Liver (tissue), 9 donors: ENCODE data around the gene JAM2. TPM values are rescaled to one million over a fixed set of nuclear protein-coding genes. Genes with fewer than 3 reads are reported as not detected.

Experiments used
- DNase-seq: peaks from one replicate; pipeline ENCODE4 v3.0.0-alpha.2; 2017; ENCODE audit warnings: low spot score
- H3K27ac ChIP-seq, 2 donors: one replicate each; pipeline ENCODE4 v1.7.0; 2013; ENCODE audit warnings: inconsistent platforms in 2 of 2, low read length in 2 of 2, control low read depth in 1 of 2, low read depth in 1 of 2, mild to moderate bottlenecking in 1 of 2
- H3K27me3 ChIP-seq, 4 donors: one replicate each; pipeline versions ENCODE4 v1.6.1 to v1.7.0; 2013; ENCODE audit warnings: low read length in 3 of 4, inconsistent platforms in 1 of 4, mild to moderate bottlenecking in 1 of 4, moderate library complexity in 1 of 4; ENCODE audit not compliant: control insufficient read depth in 4 of 4, insufficient read depth in 4 of 4
- H3K36me3 ChIP-seq, 4 donors: one replicate each; pipeline versions ENCODE4 v1.6.1 to v1.7.0; 2013; ENCODE audit warnings: low read length in 3 of 4, mild to moderate bottlenecking in 3 of 4, low read depth in 1 of 4, moderate library complexity in 1 of 4; ENCODE audit not compliant: control insufficient read depth in 4 of 4, insufficient read depth in 3 of 4
- H3K4me1 ChIP-seq, 4 donors: one replicate each; pipeline versions ENCODE4 v1.6.1 to v1.7.0; 2013; ENCODE audit warnings: low read length in 3 of 4, mild to moderate bottlenecking in 3 of 4, moderate library complexity in 1 of 4; ENCODE audit not compliant: control insufficient read depth in 4 of 4, insufficient read depth in 4 of 4
- H3K4me3 ChIP-seq, 3 donors: one replicate each; pipeline versions ENCODE4 v1.6.1 to v1.7.0; 2013; ENCODE audit warnings: low read length in 3 of 3, control low read depth in 1 of 3, low read depth in 1 of 3, mild to moderate bottlenecking in 1 of 3
- H3K9ac ChIP-seq, 2 donors: one replicate each; pipeline ENCODE4 v1.7.0; 2013; ENCODE audit warnings: low read length in 2 of 2, mild to moderate bottlenecking in 2 of 2, moderate library complexity in 2 of 2, control low read depth in 1 of 2, low read depth in 1 of 2
- H3K9me3 ChIP-seq, 4 donors: one replicate each; pipeline versions ENCODE4 v1.6.1 to v1.7.0; 2013; ENCODE audit warnings: low read length in 3 of 4; ENCODE audit not compliant: control insufficient read depth in 4 of 4
- ATF3 ChIP-seq: IDR thresholded peaks from 2 replicates; pipeline ENCODE4 v1.6.1; 2016; ENCODE audit warnings: antibody characterized with exemption
- CTCF ChIP-seq: fragments of 150-350 bp; IDR thresholded peaks from 2 replicates; pipeline ENCODE4 v1.5.1; 2017; ENCODE audit warnings: improper control_type of control experiment, low read depth, low read length; ENCODE audit not compliant: missing input control
- EGR1 ChIP-seq, 2 donors: IDR thresholded peaks; 2 replicates each; pipeline ENCODE4 v1.6.1; 2016 to 2018; ENCODE audit warnings: antibody characterized with exemption in 2 of 2, low read depth in 2 of 2
- FOXA1 ChIP-seq: IDR thresholded peaks from 2 replicates; pipeline ENCODE4 v1.6.1; 2016; ENCODE audit warnings: antibody characterized with exemption
- FOXA2 ChIP-seq: IDR thresholded peaks from 2 replicates; pipeline ENCODE4 v1.6.1; 2016; ENCODE audit warnings: antibody characterized with exemption
- GABPA ChIP-seq, 2 donors: IDR thresholded peaks in 1 of 2; conservative IDR thresholded peaks in 1 of 2; 2 replicates each; pipeline ENCODE4 v1.6.1; 2016; ENCODE audit warnings: antibody characterized with exemption in 2 of 2, mild to moderate bottlenecking in 1 of 2, moderate library complexity in 1 of 2
- HNF4A ChIP-seq, 2 donors: conservative IDR thresholded peaks; 2 replicates each; pipeline ENCODE4 v1.6.1; 2016; ENCODE audit warnings: antibody characterized with exemption in 2 of 2, mild to moderate bottlenecking in 2 of 2
- HNF4G ChIP-seq: IDR thresholded peaks from 2 replicates; pipeline ENCODE4 v1.6.1; 2016; ENCODE audit warnings: antibody characterized with exemption
- JUND ChIP-seq, 2 donors: IDR thresholded peaks; 2 replicates each; pipeline ENCODE4 v1.6.1; 2016; ENCODE audit warnings: antibody characterized with exemption in 2 of 2
- MAX ChIP-seq: IDR thresholded peaks from 2 replicates; pipeline ENCODE4 v1.6.1; 2016; ENCODE audit warnings: antibody characterized with exemption
- NR2F2 ChIP-seq: IDR thresholded peaks from 2 replicates; pipeline ENCODE4 v1.6.1; 2016; ENCODE audit warnings: antibody characterized with exemption
- RAD21 ChIP-seq, 2 donors: IDR thresholded peaks; 2 replicates each; pipeline ENCODE4 v1.6.1; 2016; ENCODE audit warnings: antibody characterized with exemption in 2 of 2, mild to moderate bottlenecking in 2 of 2
- REST ChIP-seq: IDR thresholded peaks from 2 replicates; pipeline ENCODE4 v1.6.1; 2016; ENCODE audit warnings: antibody characterized with exemption, mild to moderate bottlenecking
- RXRA ChIP-seq, 2 donors: IDR thresholded peaks; 2 replicates each; pipeline ENCODE4 v1.6.1; 2017 to 2018; ENCODE audit warnings: antibody characterized with exemption in 2 of 2, mild to moderate bottlenecking in 1 of 2
- SP1 ChIP-seq: IDR thresholded peaks from 2 replicates; pipeline ENCODE4 v1.6.1; 2018; ENCODE audit warnings: antibody characterized with exemption, mild to moderate bottlenecking
- TAF1 ChIP-seq: conservative IDR thresholded peaks from 2 replicates; pipeline ENCODE4 v1.6.1; 2016; ENCODE audit warnings: antibody characterized with exemption, mild to moderate bottlenecking
- YY1 ChIP-seq: IDR thresholded peaks from 2 replicates; pipeline ENCODE4 v1.6.1; 2016; ENCODE audit warnings: antibody characterized with exemption, mild to moderate bottlenecking
- ZBTB33 ChIP-seq: IDR thresholded peaks from 2 replicates; pipeline ENCODE4 v1.6.1; 2016; ENCODE audit warnings: antibody characterized with exemption
- WGBS: extraction: QIAGEN DNeasy Blood & Tissue Kit; methylation state at CpG from one replicate; pipeline ENCODE4 v1.1.7; 2013; 5-methylcytosine and 5-hydroxymethylcytosine counted together
- polyA plus RNA-seq, 2 donors: library from polyadenylated mRNA; stranded (reverse) in 1 of 2; unstranded in 1 of 2; fragments of 200-250 nt in 1 of 2; fragments of >200 nt in 1 of 2; fragmentation: Nextera tagmentation in 1 of 2; extraction: Ambion mirVana in 1 of 2; gene quantifications; one replicate each; pipeline versions ENCODE4 v1.2.1 to v1.2.3, GENCODE V29; 2013 to 2015
- total RNA-seq, 2 donors: library from RNA; depleted of rRNA; stranded (reverse); fragments of >200 nt; gene quantifications; one replicate each; pipeline ENCODE4 v1.2.3, GENCODE V29; 2014
- donor health status: healthy.
- donor health status: healthy.
- donor health status: healthy.
- donor health status: healthy.
- donor health status: healthy.

The JAM2 gene
- total and polyA plus RNA-seq, 4 donors: 0.89 to 2.0 (median 1.3) TPM

GRCh38 chr21:25757531-25757930 lies 118.5 kb downstream of the JAM2 start:
- TF ChIP-seq JUND (IDR thresholded peaks at IDR 0.05): no peak
- TF ChIP-seq FOXA1: no peak
- TF ChIP-seq GABPA (IDR thresholded peaks at IDR 0.05 in 1 of 2, conservative IDR thresholded peaks at IDR 0.05 in 1 of 2): no peak
- no peak for TF ChIP-seq REST
- TF ChIP-seq RXRA (IDR thresholded peaks at IDR 0.05): no peak
- no peak for TF ChIP-seq CTCF
- no peak for TF ChIP-seq FOXA2
- TF ChIP-seq TAF1: no peak
- TF ChIP-seq HNF4G: no peak
- TF ChIP-seq EGR1 (IDR thresholded peaks at IDR 0.05; ENCODE audit: low read depth in 2 of 2): no peak
- no peak for TF ChIP-seq ATF3
- TF ChIP-seq RAD21 (IDR thresholded peaks at IDR 0.05): no peak
- TF ChIP-seq NR2F2: no peak
- no peak for TF ChIP-seq MAX
- no peak for TF ChIP-seq ZBTB33
- TF ChIP-seq HNF4A (conservative IDR thresholded peaks at IDR 0.05): no peak
- no peak for TF ChIP-seq SP1
- Histone ChIP-seq H3K9ac (no peak overlapping the region), H3K36me3 (peaks cover 10 to 41% (median 29%) of the 10 kb centered on the region in 4 donors), H3K27me3 (no peaks in the 10 kb centered on the region), H3K9me3 (no peaks in the 10 kb centered on the region), H3K4me3 (no peak overlapping the region), H3K4me1 (no peaks in the 10 kb centered on the region), H3K27ac (no peak overlapping the region)
- no peak for DNase-seq

- Histone ChIP-seq H3K4me1 (no peaks in the 10 kb centered on the region), H3K9me3 (no peaks in the 10 kb centered on the region), H3K27me3 (no peaks in the 10 kb centered on the region), H3K9ac (no peak overlapping the region), H3K4me3 (no peak overlapping the region), H3K27ac (no peak overlapping the region), H3K36me3 (peaks cover 10 to 50% (median 35%) of the 10 kb centered on the region in 4 donors)
- WGBS: 84% methylated on average over 1 of the region's 1 CpG
- TF ChIP-seq JUND (IDR thresholded peaks at IDR 0.05): no peak
- TF ChIP-seq RXRA (IDR thresholded peaks at IDR 0.05): no peak
- no peak for TF ChIP-seq HNF4G
- TF ChIP-seq EGR1 (IDR thresholded peaks at IDR 0.05; ENCODE audit: low read depth in 2 of 2): no peak
- TF ChIP-seq SP1: no peak
- TF ChIP-seq YY1: no peak
- TF ChIP-seq GABPA (IDR thresholded peaks at IDR 0.05 in 1 of 2, conservative IDR thresholded peaks at IDR 0.05 in 1 of 2): no peak
- TF ChIP-seq NR2F2: no peak
- TF ChIP-seq CTCF: no peak
- TF ChIP-seq ZBTB33: no peak
- TF ChIP-seq HNF4A (conservative IDR thresholded peaks at IDR 0.05): no peak
- DNase-seq: no peak
Observed at GRCh38 chr21:25759573-25759972, 120.5 kb downstream of the JAM2 start.
